K562 (cell line): ENCODE measurements around the gene IL17RB. TPM values are rescaled to one million over a fixed set of nuclear protein-coding genes. Genes with fewer than 3 reads are reported as not detected.
A peak's percentile ranks its signal among the peaks of the same experiment; 100 is the strongest.

Source experiments
- ATAC-seq: fragments of 200-7000 bp; cut with Tn5 transposase; 3 replicates; pipeline ENCODE4 v1.9.1; 2020; ENCODE audit warnings: moderate library complexity
- BruUV-seq: library from RNA; stranded (reverse); fragments of 400-500 nt; replicated peaks from 2 replicates; lab custom pipeline; 2021; lab: Mats Ljungman, UMichigan
- CTCF ChIA-PET: fragments of 300-600 bp; formaldehyde crosslinking; extraction: SDS; loops from one replicate; lab custom pipeline; 2021; ENCODE audit warnings: low intra/inter-chr PET ratio; lab: Yijun Ruan, JAX
- POLR2A ChIA-PET: fragments of 300-600, 350-650 bp; sonication (Branson Sonifier 250); formaldehyde crosslinking; extraction: SDS; loops from one replicate; lab custom pipeline; 2021; ENCODE audit warnings: antibody characterized with exemption, inconsistent platforms; lab: Yijun Ruan, JAX
- DNase-seq, 4 experiments: peaks; one replicate each; pipeline versions ENCODE4 v3.0.0 to v3.0.0-alpha.2; 2011 to 2018; ENCODE audit warnings: low spot score in 3 of 4, mixed read lengths in 3 of 4; ENCODE audit errors: extremely low read depth in 1 of 4
- FAIRE-seq: peaks from 2 replicates; lab custom pipeline; 2011; peaks lifted over from hg19 to GRCh38; lab: Jason Lieb, UNC
- H2AFZ ChIP-seq: 2 replicates; pipeline ENCODE4 v1.6.0; 2011; ENCODE audit warnings: low read depth, low read length, control low read depth, inconsistent platforms
- H3K27ac ChIP-seq: fragments of 200-600 bp; 3 replicates; pipeline ENCODE4 v1.8.0; 2011; ENCODE audit warnings: low read depth, mild to moderate bottlenecking, control low read depth, inconsistent platforms, low read length, moderate library complexity, mixed read lengths; ENCODE audit errors: extremely low read depth
- H3K27me3 ChIP-seq, 2 experiments: fragments of 300-600 bp in 1 of 2; 2 replicates in 1 of 2; 3 replicates in 1 of 2; pipeline versions ENCODE4 v1.6.0 to v1.8.0; 2011; ENCODE audit warnings: inconsistent platforms in 2 of 2, low read length in 2 of 2, mild to moderate bottlenecking in 1 of 2, mixed read lengths in 1 of 2, moderate library complexity in 1 of 2; ENCODE audit not compliant: control insufficient read depth in 2 of 2, insufficient read depth in 2 of 2
- H3K36me3 ChIP-seq: fragments of 300-600 bp; 3 replicates; pipeline ENCODE4 v1.8.0; 2011; ENCODE audit warnings: mild to moderate bottlenecking, low read length, inconsistent platforms; ENCODE audit not compliant: control insufficient read depth, insufficient read depth
- H3K4me1 ChIP-seq, 2 experiments: fragments of 200-600 bp in 1 of 2; replicated peaks in 1 of 2; 2 replicates in 1 of 2; 3 replicates in 1 of 2; pipeline versions ENCODE4 v1.5.1 to v1.8.0; 2011; ENCODE audit warnings: inconsistent platforms in 2 of 2, low read length in 2 of 2, mild to moderate bottlenecking in 1 of 2, mixed read lengths in 1 of 2, moderate library complexity in 1 of 2; ENCODE audit not compliant: control insufficient read depth in 2 of 2, insufficient read depth in 2 of 2
- H3K4me2 ChIP-seq: 2 replicates; pipeline ENCODE4 v1.6.1; 2011; ENCODE audit warnings: low read length, control low read depth, inconsistent platforms, mixed read lengths; ENCODE audit not compliant: insufficient read depth
- H3K4me3 ChIP-seq: fragments of 200-600 bp; sonication (generic), shearing (Covaris generic); 2 replicates; pipeline ENCODE4 v1.5.1; 2016; ENCODE audit warnings: control low read depth, inconsistent platforms
- H3K79me2 ChIP-seq: fragments of 200-600 bp; 3 replicates; pipeline ENCODE4 v1.8.0; 2011; ENCODE audit warnings: low read length, inconsistent platforms; ENCODE audit not compliant: control insufficient read depth, insufficient read depth
- H3K9ac ChIP-seq, 2 experiments: 2 replicates each; pipeline versions ENCODE4 v1.6.0 to v1.6.1; 2011; ENCODE audit warnings: low read depth in 2 of 2, low read length in 2 of 2, control low read depth in 1 of 2, inconsistent platforms in 1 of 2, mild to moderate bottlenecking in 1 of 2, mixed read lengths in 1 of 2; ENCODE audit not compliant: insufficient read depth in 1 of 2
- H3K9me1 ChIP-seq: one replicate; pipeline ENCODE4 v1.6.0; 2011; ENCODE audit warnings: inconsistent platforms, mild to moderate bottlenecking, low read length, moderate library complexity; ENCODE audit not compliant: control insufficient read depth, insufficient read depth
- H3K9me3 ChIP-seq: replicated peaks from 2 replicates; pipeline ENCODE4 v1.5.1; 2011; ENCODE audit warnings: low read depth, low read length, inconsistent platforms; ENCODE audit not compliant: control insufficient read depth, insufficient read depth
- H4K20me1 ChIP-seq: replicated peaks from 2 replicates; pipeline ENCODE4 v1.6.1; 2011; ENCODE audit warnings: low read length, inconsistent platforms, mixed read lengths; ENCODE audit not compliant: control insufficient read depth, insufficient read depth
- ARID1B ChIP-seq: fragments of 450-650 bp; IDR thresholded peaks from 2 replicates; pipeline ENCODE4 v1.6.1; 2016; ENCODE audit warnings: antibody characterized with exemption, mild to moderate bottlenecking, inconsistent platforms
- ATF7 ChIP-seq: fragments of 450-650 bp; IDR thresholded peaks from 2 replicates; pipeline ENCODE4 v1.7.1; 2014; ENCODE audit warnings: mild to moderate bottlenecking, moderate library complexity
- CBX2 ChIP-seq: fragments of 200-600 bp; sonication (generic); IDR thresholded peaks from one replicate; pipeline ENCODE4 v1.6.1; 2012; ENCODE audit warnings: mild to moderate bottlenecking, low read length, inconsistent platforms; ENCODE audit not compliant: insufficient read depth, poor library complexity, severe bottlenecking
- CREB1 ChIP-seq, 2 experiments: sonication (generic) in 1 of 2; formaldehyde crosslinking in 1 of 2; IDR thresholded peaks; 2 replicates each; pipeline versions ENCODE4 v1.6.1 to v1.8.0; 2012 to 2022; ENCODE audit warnings: inconsistent platforms in 1 of 2, mild to moderate bottlenecking in 1 of 2, missing genetic modification reagents in 1 of 2, moderate library complexity in 1 of 2
- CREM ChIP-seq: IDR thresholded peaks from 2 replicates; pipeline ENCODE4 v1.6.1; 2014; ENCODE audit warnings: antibody characterized with exemption, low read depth
- FOXJ2 ChIP-seq: fragments of 200-800 bp; sonication (Bioruptor generic); IDR thresholded peaks from 2 replicates; pipeline ENCODE4 v1.6.1; 2016; ENCODE audit warnings: missing genetic modification characterization, missing compliant biosample characterization
- HNRNPUL1 ChIP-seq: fragments of 200-400 bp; formaldehyde crosslinking; IDR thresholded peaks from 2 replicates; pipeline ENCODE4 v1.6.1; 2017; ENCODE audit warnings: low read length
- JUND ChIP-seq, 2 experiments: IDR thresholded peaks; 2 replicates in 1 of 2; 3 replicates in 1 of 2; pipeline ENCODE4 v1.6.1; 2011; ENCODE audit warnings: borderline replicate concordance in 2 of 2, low read depth in 2 of 2, low read length in 2 of 2, improper control_type of control experiment in 1 of 2, missing biosample characterization in 1 of 2, missing genetic modification characterization in 1 of 2, missing genetic modification reagents in 1 of 2
- RFX7 ChIP-seq: fragments of 250-450 bp; sonication (Bioruptor Pico); IDR thresholded peaks from 2 replicates; pipeline ENCODE4 v1.5.1; 2021; ENCODE audit warnings: mild to moderate bottlenecking
- VEZF1 ChIP-seq: fragments of 200-800 bp; sonication (Bioruptor generic); IDR thresholded peaks from 2 replicates; pipeline ENCODE4 v1.6.1; 2017; ENCODE audit warnings: missing genetic modification characterization, missing compliant biosample characterization
- ZKSCAN8 ChIP-seq: fragments of 200-800 bp; sonication (Bioruptor generic); IDR thresholded peaks from 2 replicates; pipeline ENCODE4 v1.6.1; 2016; ENCODE audit warnings: missing genetic modification characterization, missing compliant biosample characterization
- ZNF124 ChIP-seq: sonication (generic); formaldehyde crosslinking; IDR thresholded peaks from 2 replicates; pipeline ENCODE4 v1.8.1; 2022; ENCODE audit warnings: missing genetic modification reagents
- ZNF140 ChIP-seq: fragments of 250-450 bp; sonication (Bioruptor Pico); IDR thresholded peaks from 2 replicates; pipeline ENCODE4 v1.8.0; 2021; ENCODE audit warnings: moderate library complexity, mild to moderate bottlenecking, inconsistent platforms
- ZNF583 ChIP-seq: fragments of 250-450 bp; sonication (Bioruptor Pico); IDR thresholded peaks from 2 replicates; pipeline ENCODE4 v1.4.0; 2020
- ZNF764 ChIP-seq: fragments of 250-450 bp; sonication (Bioruptor Pico); IDR thresholded peaks from 2 replicates; pipeline ENCODE4 v1.4.0; 2020; ENCODE audit warnings: low read depth, mild to moderate bottlenecking, moderate library complexity
- WGBS: fragments of 100-300 bp; shearing (Covaris generic); methylation state at CpG from one replicate; pipeline ENCODE4 v1.1.6; 2016; ENCODE audit warnings: low coverage, mixed read lengths; ENCODE audit not compliant: insufficient coverage; ENCODE audit errors: missing lambda C conversion rate; 5-methylcytosine and 5-hydroxymethylcytosine counted together
- in situ Hi-C: fragments of 300-500 bp; cut with MboI; formaldehyde crosslinking; loops from 4 replicates; pipeline ENCODE4 v1.15.0; 2018; ENCODE audit warnings: inconsistent platforms, mixed read lengths
- intact Hi-C: fragments of 100-400 bp; cut with micrococcal nuclease; formaldehyde crosslinking; loops from 2 replicates; pipeline ENCODE4 v1.14.2; 2022
- polyA plus RNA-seq, 8 experiments: library from polyadenylated mRNA; depleted of rRNA in 4 of 8; stranded (reverse) in 5 of 8; unstranded in 3 of 8; fragments of >200 nt; fragmentation: Nextera tagmentation in 2 of 8; fragmentation: Illumina TruSeq in 1 of 8; extraction: Ambion mirVana in 2 of 8; extraction: Trizol in 1 of 8; gene quantifications; 2 replicates each; pipeline versions ENCODE4 v1.2.1 to v1.2.3, GENCODE V29; 2011 to 2014; ENCODE audit warnings: inconsistent platforms in 1 of 8, missing spikeins in 1 of 8
- total RNA-seq, 7 experiments: library from RNA; depleted of rRNA in 6 of 7; stranded (reverse); fragments of >200 nt in 6 of 7; fragmentation: Illumina TruSeq in 2 of 7; extraction: Trizol in 2 of 7; gene quantifications; 2 replicates each; pipeline versions ENCODE4 v1.2.1 to v1.2.3, GENCODE V29; 2011 to 2021; ENCODE audit warnings: low replicate concordance in 1 of 7
- TF ChIP-seq, protein P1 (sequence below), 2 experiments: fragments of 450-650 bp in 1 of 2; sonication (generic) in 1 of 2; formaldehyde crosslinking in 1 of 2; IDR thresholded peaks in 1 of 2; conservative IDR thresholded peaks in 1 of 2; 2 replicates each; pipeline versions ENCODE4 v1.6.1 to v1.8.1; 2016 to 2023; ENCODE audit warnings: mild to moderate bottlenecking in 2 of 2, moderate library complexity in 2 of 2, inconsistent platforms in 1 of 2, missing genetic modification reagents in 1 of 2

IL17RB gene
- total and polyA plus RNA-seq, 9 of the 15 experiments (the other 6 are each of a cell fraction or from before 2014, with no cell fraction given) = 1.1 to 4.1 (median 1.7) TPM

- TF ChIP-seq CBX2 (no peak), ARID1B (peak; percentile 48), VEZF1 (no peak), HNRNPUL1 (no peak), ZNF140 (CRISPR knock-in tag) (no peak), ZNF583 (CRISPR knock-in tag) (no peak), ZNF764 (CRISPR knock-in tag) (no peak), FOXJ2 (peak; percentile 66)
Observed at GRCh38 chr3:53888232-53888631, 41.9 kb downstream of the IL17RB start (continued).

GRCh38 chr3:53890726-53891475 is 44.5 kb downstream of the IL17RB start:
- Histone ChIP-seq H4K20me1 (peaks cover 13% of the 10 kb centered on the region; the same call in 1 of the 2 replicates), H3K4me3 (peak overlapping the region; percentile 81), H2AFZ (peak overlapping the region; percentile 93), H3K27me3 (no peaks in the 10 kb centered on the region), H3K36me3 (peaks cover 18% of the 10 kb centered on the region), H3K4me1 (peaks cover 0 to 11% of the 10 kb centered on the region in 2 experiments; a peak in 3 of 5 replicates), H3K79me2 (peaks cover 21% of the 10 kb centered on the region), H3K4me2 (peak overlapping the region; percentile 73), H3K9me3 (no peaks in the 10 kb centered on the region), H3K27ac (peak overlapping the region; percentile 85), H3K9me1 (peaks cover 2% of the 10 kb centered on the region), H3K9ac (peak overlapping the region; percentile 84 to 93)
- CTCF ChIA-PET = no interaction called here
- peak; percentile 72 for FAIRE-seq
- in situ Hi-C loops = no loop called here
- 2% methylated on average over 12 of the region's 21 CpGs for WGBS
- POLR2A ChIA-PET = interaction anchor here (0.7 to 1.4 kb wide), 3 partner anchors 10 to 38 kb away, joined by 3 to 5 read pairs (median 3); no protein-coding TSS in a partner anchor
- intact Hi-C loops = no loop called here
- DNase-seq = peak in 2 of 4 experiments; percentile 27 to 60
- no TSS peak for BruUV-seq
- ATAC-seq = peak; percentile 68
- TF ChIP-seq JUND (IDR thresholded peaks at IDR 0.05; ENCODE audit: borderline replicate concordance, low read depth, low read length) = peak; percentile 49; the same call in 1 of the 2 replicates
- TF ChIP-seq JUND (tag; IDR thresholded peaks at IDR 0.05; ENCODE audit: borderline replicate concordance, low read depth, low read length) = peak; percentile 69; the same call in 2 of the 3 replicates
- peak; percentile 68 for TF ChIP-seq CREM
- 0 out of 2 replicates have a peak, but pooled peaks have one; percentile 24 for TF ChIP-seq CREB1 (IDR thresholded peaks at IDR 0.05)
- no peak for TF ChIP-seq CREB1 (CRISPR knock-in tag; IDR thresholded peaks at IDR 0.05)
- TF ChIP-seq ZNF124 (CRISPR knock-in tag) = no peak
- TF ChIP-seq ATF7 = peak; percentile 46
- TF ChIP-seq ZKSCAN8 (CRISPR knock-in tag) = 0 out of 2 replicates have a peak, but pooled peaks have one; percentile 1
- no peak for TF ChIP-seq RFX7 (CRISPR knock-in tag)
- TF ChIP-seq, protein P1, sequence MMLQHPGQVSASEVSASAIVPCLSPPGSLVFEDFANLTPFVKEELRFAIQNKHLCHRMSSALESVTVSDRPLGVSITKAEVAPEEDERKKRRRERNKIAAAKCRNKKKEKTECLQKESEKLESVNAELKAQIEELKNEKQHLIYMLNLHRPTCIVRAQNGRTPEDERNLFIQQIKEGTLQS (IDR thresholded peaks at IDR 0.05) = peak; percentile 75
- TF ChIP-seq, protein P1 (CRISPR knock-in tag; conservative IDR thresholded peaks at IDR 0.05) = no peak
